Epithelial cell of prostate (primary cell): ENCODE measurements around the gene CAPN7.

Experiments
- DNase-seq: peaks from one replicate; pipeline ENCODE4 v3.0.0-alpha.2; 2011; ENCODE audit warnings: low read depth, low spot score
- H3K27ac ChIP-seq: fragments of 450-650 bp; 2 replicates; pipeline ENCODE4 v1.5.1; 2017; ENCODE audit warnings: mild to moderate bottlenecking

The CAPN7 gene

DNA sequence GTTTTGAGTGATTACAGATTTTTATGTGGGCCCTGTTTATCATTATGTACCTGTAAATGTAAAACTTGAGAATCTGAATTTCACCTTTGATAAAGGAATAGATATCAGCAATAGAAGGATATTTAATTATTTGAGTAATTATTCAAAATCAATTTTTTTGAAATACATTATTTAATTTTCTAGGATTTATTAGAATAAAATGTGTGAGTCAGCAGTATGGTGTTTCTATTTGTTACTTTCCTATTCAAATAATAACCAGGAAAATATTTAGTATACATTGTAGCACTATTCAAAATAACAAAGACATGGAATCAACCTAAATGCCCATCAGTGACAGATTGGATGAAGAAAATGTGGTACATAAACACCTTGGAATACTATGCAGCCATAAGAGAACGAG, 22.1 kb downstream of the CAPN7 start:
- no peak overlapping the region for H3K27ac ChIP-seq
- DNase-seq = no peak

DNA sequence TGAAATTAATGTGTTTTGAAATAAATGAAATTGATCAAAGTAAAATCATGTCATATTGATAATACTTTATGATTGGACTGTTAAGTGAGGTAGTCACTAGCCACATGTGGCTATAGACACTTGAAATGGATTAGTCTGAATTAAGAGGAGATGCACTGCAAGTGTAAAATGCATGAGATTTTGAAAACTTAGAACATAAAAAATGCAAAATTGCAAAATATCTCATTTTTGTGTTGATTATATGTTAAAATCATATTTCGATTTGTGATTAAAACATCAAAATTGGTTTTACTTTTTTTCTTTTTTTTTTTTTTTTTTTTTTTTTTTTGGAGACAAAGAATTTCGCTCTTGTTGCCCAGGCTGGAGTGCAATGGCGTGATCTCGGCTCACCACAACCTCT, 23.2 kb downstream of the CAPN7 start:
- H3K27ac ChIP-seq = no peak overlapping the region
- no peak for DNase-seq

DNA sequence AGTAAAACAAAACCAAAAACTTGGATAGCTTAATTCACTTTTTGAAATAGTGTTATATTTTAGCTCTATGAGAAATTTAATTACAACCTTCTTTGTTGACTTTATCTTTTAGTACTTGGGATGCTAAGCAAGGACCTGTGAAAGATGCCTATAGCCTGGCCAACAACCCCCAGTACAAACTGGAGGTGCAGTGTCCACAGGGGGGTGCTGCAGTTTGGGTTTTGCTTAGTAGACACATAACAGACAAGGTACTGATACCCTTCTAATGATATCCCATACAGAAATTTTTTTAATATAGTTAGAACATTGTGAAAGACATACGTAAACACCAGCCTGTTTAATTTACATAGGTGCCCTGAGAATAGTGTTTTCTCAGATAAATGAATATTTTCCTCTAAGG, 35.3 kb downstream of the CAPN7 start:
- no peak overlapping the region for H3K27ac ChIP-seq
- no peak for DNase-seq

DNA sequence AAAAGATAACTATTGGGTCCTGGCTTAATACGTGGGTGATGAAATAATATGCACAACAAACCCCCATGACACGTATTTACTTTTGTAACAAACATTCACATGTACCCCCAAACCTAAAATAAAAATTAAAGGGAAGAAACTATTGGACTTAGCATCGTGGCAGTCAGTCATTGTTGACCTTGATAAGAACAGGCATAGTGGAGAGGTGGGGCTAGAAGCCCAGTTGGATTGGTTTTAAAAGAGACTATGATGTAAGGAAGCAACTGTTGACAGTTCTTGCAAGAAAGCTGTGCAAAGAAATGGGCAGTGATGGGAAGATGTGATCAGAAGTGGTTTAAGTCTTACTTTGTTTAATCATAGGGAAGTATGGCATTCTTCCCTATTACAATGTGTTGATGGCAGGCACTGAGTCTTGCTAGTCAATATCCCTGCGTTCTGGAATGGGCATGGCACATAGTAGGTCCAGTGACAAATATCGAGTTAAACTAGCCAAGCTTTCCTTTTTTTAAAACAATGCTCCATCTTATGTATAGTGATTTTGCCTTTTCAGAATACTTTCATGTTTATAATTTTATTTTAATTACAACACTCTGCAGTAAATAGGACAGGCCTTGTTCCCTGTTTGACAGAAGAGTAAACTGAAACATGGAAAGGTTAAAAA, 37.9 kb downstream of the CAPN7 start:
- no peak for DNase-seq

DNA sequence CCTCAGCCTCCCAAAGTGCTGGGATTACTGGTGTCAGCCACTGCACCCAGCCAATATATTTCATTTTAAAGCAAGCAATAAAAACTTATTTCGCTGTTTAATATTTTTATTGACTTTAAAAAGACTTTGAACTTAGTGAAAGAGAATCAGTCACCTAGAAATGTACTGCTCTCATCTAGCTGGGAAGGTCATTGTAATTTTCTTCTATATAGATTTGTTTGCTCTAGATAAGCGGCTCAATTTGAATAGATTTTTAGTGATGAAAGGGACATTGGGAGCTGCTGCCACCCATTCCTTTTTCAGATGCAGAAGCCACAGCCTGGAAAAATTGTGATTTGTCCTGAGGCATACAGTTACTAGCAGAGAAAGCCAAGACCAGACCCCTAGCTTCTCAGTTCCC, 40.1 kb downstream of the CAPN7 start:
- DNase-seq = no peak
- no peak overlapping the region for H3K27ac ChIP-seq

More for the DNA sequence above, 37.9 kb downstream of the CAPN7 start:
- no peak overlapping the region for H3K27ac ChIP-seq

DNA sequence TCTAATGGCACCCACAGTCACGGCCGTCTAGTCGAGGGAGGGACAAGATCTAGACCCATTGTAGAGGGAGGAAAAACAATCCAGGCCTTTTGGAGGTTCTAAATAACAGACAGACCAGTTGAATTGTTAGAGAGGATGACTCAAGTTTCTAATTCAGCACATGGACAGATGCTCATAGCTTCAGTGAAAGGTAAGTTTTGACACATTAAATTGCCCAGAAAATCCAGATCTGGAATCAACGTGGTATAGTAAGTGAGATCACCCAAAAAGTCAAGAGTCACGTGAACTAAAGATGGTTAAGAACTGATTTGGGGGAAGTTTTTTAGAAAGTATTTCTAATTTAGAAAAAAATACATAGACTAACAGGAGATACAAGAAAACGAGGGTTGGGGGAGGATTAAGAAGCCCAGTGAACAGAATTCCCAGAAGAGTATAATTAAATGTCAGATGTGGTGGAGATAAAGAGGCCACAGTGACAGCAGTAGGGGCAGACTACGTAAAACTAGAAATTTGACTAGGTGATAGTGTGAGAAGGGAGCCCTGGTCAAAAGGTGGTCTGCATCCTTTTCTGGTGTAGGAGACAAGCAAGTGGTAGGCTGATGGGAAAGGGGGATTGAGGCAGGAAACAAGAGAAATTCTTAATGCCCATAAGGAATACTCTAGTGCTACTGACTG, 47.1 kb downstream of the CAPN7 start:
- no peak for DNase-seq
- no peak overlapping the region for H3K27ac ChIP-seq

DNA sequence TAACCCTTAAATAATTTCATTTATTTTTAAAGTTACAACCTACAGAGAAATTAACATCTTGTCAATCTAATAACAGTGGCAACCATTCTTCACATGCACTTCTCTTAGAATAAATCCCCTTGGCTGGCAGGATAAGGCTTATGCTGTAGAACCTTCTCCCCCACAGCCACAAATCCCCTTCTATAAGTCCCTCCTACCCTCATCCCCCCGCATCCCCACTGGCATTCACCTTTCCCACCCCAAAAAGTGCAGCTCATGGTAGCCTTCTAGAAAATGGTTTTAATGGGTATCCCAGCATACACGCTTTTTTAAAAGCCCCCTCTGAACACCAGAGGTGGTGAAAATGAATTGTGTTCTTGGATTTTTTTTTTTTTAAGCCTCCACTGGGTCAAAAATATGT, 49.2 kb downstream of the CAPN7 start:
- no peak overlapping the region for H3K27ac ChIP-seq
- no peak for DNase-seq

DNA sequence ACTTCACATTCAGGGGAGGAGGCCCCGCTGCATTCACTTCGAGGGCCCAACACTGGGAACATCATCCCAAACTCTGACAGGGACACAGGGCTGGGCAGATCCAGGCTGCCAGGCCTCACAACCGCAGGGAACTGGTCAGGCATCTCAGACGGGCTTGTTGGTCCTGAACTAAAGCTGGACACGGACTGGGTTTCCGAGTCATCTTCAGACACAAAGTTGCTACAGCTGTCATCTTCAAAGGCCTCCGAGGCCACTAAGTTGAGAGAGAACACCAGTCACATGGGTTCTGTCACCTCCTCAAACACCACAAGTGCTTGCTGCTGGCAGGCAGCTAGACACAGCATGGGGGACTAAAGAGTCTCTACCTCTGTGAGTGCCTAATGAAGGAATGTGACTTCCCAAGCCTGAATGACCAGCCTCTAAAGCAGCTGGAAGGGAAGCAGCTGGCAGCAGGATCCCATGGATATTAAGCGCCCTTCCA, 50.9 kb downstream of the CAPN7 start:
- H3K27ac ChIP-seq = no peak overlapping the region

DNA sequence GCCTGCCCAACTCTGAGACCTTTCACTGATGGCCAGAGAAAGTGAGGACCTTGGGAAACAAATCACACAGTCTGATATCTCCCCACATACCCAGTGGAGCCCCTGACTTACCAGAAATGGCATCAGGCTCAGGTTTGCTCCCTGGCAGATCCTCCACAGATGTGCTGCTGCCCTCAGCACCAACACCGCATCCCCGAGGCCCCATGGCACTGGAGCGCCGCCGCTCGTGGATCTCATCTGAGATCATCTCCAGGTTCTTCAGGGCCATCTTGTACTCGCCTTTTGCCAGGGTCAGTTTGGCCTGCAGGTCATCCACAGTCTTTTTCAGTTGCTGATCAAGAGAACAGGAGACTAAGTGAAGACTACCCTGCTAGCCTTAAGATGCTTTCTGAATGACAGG, 52.7 kb downstream of the CAPN7 start:
- DNase-seq = no peak
- H3K27ac ChIP-seq = no peak overlapping the region

More for the DNA sequence above, 50.9 kb downstream of the CAPN7 start:
- no peak for DNase-seq

DNA sequence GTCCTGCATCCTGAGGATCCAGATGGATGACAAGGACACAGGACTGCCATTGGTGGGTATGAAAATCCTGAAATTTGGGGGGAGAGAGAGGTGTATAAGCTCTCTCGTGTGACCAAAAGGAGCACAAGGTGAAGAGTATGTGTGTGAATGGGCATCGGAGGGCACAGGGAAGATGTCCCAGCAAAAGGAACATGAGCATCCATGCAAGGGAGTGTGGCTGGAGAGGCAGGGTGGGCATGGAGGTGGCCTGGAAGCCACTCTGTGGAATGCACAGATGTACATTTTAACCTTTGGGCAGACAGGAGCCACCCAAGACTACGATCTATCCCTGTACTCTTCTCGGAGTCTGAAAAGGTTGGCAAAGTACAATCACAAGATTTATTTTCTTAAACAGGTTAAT, 54.5 kb downstream of the CAPN7 start:
- no peak overlapping the region for H3K27ac ChIP-seq
- no peak for DNase-seq

DNA sequence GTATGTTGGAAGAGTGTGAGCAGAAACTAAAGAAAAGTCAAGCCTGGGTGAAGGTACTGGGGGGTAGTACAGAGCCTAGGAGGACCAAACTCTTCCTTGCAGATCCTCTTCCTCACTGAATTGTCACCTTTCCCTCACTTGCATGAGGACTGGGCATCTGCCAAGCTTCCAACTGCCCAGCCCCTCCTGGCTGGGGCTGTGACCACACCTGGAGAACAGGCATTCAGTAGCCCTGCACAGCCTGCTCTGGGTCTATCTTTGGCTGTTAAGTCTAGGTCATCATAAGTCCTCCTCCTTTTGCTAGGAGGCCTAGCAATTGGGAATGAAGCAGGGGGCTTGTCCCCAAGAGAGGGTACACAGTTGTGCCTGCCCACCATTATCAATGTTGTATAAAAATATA, 55.2 kb downstream of the CAPN7 start:
- no peak overlapping the region for H3K27ac ChIP-seq
- no peak for DNase-seq

DNA sequence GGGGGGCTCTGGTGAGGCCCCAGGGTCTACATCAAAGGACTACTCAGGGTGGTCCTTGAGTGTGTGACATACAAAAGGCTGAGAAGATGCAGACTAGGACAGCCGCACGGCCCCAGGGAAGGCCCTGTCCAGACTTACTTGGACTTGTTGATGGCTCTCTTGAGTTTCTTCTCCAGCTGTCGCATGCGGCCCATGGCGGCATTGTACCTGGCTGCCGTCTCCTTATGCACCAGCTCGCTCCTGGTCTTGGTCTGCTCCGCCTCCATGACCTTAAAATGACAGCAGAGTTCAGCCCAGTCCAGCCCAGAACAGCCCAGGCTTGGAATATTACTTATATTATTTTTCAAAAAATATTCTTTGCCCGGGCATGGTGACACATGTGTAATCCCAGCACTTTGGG, 56.0 kb downstream of the CAPN7 start:
- no peak for DNase-seq

DNA sequence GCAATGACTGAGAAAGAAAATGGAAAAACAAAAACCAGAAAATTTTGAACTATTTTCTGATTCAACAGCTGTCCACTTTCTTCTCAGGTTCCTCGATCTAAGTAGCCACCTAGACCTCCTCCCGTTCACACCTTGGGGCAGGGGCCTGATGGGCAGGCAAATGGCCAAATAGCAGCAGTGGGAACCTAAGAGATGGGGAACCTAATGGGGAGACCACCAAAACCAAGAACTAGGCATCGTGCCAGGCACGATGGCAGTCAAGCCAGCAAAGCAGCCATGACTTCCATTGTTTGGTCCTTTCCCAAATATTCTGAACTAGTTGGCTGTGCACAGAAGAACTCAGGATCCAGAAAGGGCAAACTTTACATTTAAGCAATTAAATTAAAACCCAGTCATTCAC, 57.1 kb downstream of the CAPN7 start:
- no peak for DNase-seq
- no peak overlapping the region for H3K27ac ChIP-seq

More for the DNA sequence above, 56.0 kb downstream of the CAPN7 start:
- no peak overlapping the region for H3K27ac ChIP-seq

DNA sequence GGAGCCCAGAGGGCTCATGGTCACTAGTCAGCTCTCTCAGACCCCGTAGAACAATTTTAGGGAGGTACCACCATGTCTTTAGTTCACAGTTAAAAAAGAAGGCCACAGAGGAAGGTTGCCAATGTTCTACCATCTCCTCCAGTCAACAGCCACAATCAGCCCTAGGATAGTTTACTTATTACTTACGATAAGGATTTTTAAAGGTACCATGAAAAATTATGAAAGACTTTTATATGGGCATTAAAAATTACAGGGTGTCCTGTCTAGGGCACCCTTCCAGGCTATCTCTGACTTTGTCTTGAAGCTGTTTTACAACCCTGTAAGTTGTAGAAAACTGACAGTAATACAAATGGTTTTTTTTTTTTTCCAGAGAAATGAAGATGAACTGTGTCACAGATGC, 57.9 kb downstream of the CAPN7 start:
- DNase-seq = no peak
- H3K27ac ChIP-seq = no peak overlapping the region

DNA sequence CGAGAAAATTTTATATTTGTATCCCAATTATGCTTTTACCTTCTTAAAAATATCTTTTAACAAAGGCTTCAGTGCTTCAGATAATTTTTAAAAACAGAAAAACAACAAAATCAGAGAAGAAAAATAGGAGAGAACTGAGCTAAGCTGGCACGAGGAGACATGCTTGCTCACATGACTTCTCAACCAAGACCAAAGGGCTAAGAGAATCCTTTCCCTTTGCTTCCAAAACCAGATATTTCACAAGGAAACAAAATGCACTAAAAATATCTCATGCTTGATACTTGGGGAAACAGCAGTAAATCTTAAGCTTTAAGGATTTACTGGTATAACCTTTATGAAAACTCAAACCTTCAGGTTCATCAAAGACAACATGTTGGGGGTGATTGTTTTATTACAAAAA, 58.4 kb downstream of the CAPN7 start:
- no peak overlapping the region for H3K27ac ChIP-seq
- DNase-seq = no peak

DNA sequence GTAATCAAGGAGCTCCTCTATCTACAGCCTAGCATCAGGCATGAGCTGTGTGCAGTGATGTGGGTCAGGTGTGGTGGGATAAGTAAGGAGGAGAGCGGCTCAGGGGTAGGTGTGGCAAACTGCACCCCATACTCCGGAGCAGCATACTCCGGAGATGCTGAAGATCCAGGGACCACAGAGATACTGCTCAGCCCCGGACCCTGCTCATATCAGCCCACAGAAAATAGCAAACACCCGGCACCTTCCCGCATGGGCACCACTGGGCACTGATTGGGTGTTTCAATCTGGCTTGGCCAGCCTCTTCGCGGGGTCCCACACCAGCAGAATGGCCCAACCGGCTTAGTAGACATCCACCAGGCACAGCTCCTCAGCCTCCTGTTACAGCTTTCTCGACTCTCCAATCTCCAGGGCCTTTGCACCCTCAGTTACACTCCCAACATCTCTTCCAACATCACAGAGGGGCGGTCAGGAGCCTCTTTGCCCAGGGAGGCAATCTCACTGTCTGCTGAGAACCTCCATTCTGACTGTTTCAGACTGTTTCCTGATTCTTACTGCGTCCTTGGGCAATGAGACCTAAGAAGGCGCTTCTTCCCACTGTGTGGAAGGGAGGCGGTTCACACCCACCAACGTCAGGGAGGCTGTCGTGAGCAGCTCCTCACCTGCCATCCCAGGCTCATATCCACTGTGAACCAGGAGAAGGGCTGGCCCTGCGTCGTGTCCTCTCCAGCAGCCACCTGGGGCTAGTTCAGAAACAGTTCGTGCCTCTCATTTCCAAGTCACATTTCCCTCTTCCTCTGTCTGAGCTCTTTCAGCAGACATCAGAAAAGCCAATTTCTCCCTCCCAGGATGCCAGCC, 59.8 kb downstream of the CAPN7 start:
- no peak for DNase-seq

DNA sequence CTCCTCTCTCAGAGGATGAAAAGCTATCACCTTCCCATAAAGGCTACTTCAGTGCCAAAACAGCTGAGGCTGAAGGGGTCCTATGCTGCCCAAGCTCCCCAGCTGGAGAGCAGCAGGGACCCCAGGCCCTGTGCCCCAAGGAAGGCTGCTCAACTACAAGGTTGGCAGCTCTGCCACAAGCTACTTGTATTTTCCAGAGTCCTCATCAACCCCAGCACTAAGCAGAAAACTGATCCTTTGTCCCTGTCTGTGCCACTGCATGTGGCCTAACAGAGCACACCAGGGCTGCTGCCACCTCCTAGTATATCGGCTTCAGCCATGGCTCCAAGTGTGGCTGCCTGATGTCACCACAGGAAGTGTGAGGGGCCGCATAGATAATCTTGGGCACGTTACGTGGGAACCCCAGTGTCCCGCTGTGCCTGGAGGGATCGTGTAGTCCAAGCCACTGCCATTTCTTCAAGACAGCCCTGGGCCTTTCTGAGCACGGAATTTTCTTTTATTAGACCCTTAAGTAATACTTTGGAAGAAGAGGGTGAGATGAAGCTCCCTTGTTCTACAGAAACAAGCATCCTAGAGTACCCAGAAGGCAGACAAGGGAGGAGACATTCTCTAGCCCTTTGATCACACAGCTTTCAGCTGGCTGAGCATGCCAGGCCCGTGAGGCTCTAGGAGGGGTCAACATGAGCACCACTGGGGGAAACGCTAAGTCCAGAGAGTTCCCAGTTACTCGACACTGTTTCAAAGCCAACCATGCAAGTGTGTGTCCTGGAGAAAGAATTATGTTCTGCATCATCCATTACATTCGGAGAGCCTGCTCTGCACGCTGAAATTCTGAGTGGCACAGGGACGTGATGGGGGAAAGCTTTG, 60.7 kb downstream of the CAPN7 start:
- H3K27ac ChIP-seq = no peak overlapping the region
- DNase-seq = no peak

More for the DNA sequence above, 59.8 kb downstream of the CAPN7 start:
- H3K27ac ChIP-seq = no peak overlapping the region

DNA sequence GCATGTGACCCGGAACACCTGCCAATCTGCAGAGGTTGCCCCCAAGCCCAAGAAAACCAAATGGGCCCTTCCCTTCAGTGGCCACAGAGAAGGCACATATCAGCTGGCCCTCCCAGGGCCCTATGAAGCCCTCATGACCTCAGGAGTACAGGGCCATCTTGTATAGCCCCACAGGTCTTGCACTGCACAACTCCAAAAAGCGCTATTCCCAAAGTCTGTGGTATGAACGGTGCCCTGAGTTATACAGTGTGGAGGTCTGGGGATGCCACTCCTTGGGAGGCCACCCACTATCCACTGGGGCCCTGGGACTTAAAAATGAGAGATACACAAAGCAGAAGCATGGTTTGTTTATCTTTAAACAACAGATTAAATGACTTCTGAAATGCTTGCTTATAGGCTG, 61.5 kb downstream of the CAPN7 start:
- H3K27ac ChIP-seq = no peak overlapping the region

DNA sequence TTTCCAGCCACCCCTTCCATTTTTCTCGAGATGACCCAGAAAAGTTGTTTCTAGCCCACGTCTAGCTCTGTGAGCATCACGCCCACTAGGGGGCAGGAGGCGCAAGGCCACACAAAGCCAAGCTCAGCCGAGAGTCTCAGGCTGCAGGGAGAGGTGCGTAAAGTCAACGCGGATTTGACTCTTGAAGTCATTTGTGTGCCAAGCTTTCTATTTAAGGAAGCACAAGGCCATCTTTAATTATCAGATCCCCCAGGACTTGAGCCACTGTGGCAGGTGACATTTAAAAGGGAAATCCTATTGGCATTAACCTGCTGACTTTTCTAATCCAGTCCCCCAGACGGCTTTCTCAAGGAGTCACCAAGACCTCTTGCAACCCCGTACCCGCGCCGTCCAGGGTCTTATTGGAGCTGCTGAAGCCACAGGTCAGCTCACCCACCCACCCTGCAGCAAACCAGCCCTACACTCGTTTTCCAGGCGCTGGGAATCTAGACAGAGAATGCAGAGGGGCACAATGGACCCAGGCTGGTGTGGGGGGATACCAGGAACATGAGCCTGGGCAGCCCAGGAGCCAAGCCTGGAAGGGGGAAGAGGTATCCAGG, 62.1 kb downstream of the CAPN7 start:
- DNase-seq = peak; percentile 14
- no peak overlapping the region for H3K27ac ChIP-seq

More for the DNA sequence above, 61.5 kb downstream of the CAPN7 start:
- no peak for DNase-seq
